Endothelial cell of umbilical vein (primary cell): Measurements from ENCODE around the gene CEBPB. TPM values are rescaled to one million over a fixed set of nuclear protein-coding genes. Genes with fewer than 3 reads are reported as not detected.
A peak's percentile ranks its signal among the peaks of the same experiment; 100 is the strongest.

ENCODE experiments used
- BruUV-seq: library from RNA; stranded (reverse); fragments of 400-500 nt; replicated peaks from 2 replicates; lab custom pipeline; 2021; lab: Mats Ljungman, UMichigan
- CTCF ChIA-PET: fragments of 300-600, 350-600 bp; sonication (Branson Sonifier 250); formaldehyde crosslinking; loops from one replicate; lab custom pipeline; 2021; ENCODE audit warnings: antibody characterized with exemption, inconsistent platforms; lab: Charles Lee
- POLR2A ChIA-PET: fragments of 300-600, 350-600 bp; sonication (Branson Sonifier 250); formaldehyde crosslinking; loops from one replicate; lab custom pipeline; 2021; ENCODE audit warnings: antibody characterized with exemption, inconsistent platforms; lab: Charles Lee
- DNase-seq: peaks from one replicate; pipeline ENCODE4 v3.0.0-alpha.2; 2011; ENCODE audit warnings: low read depth, low spot score
- FAIRE-seq: peaks from 2 replicates; lab custom pipeline; 2011; peaks lifted over from hg19 to GRCh38; lab: Jason Lieb, UNC
- H2AFZ ChIP-seq: 2 replicates; pipeline ENCODE4 v1.6.0; 2012; ENCODE audit warnings: low read depth, low read length, control low read depth, inconsistent platforms
- H3K27ac ChIP-seq: 2 replicates; pipeline ENCODE4 v1.5.1; 2011; ENCODE audit warnings: low read depth, mild to moderate bottlenecking, control low read depth, low read length, moderate library complexity; ENCODE audit not compliant: insufficient read depth
- H3K27me3 ChIP-seq, 2 experiments: 2 replicates each; pipeline versions ENCODE4 v1.6.0 to v1.6.1; 2011; ENCODE audit warnings: low read length in 2 of 2, mixed read lengths in 1 of 2; ENCODE audit not compliant: control insufficient read depth in 2 of 2, insufficient read depth in 2 of 2
- H3K36me3 ChIP-seq, 2 experiments: 2 replicates in 1 of 2; 3 replicates in 1 of 2; pipeline ENCODE4 v1.5.1; 2011; ENCODE audit warnings: low read length in 2 of 2, mild to moderate bottlenecking in 1 of 2, moderate library complexity in 1 of 2; ENCODE audit not compliant: control insufficient read depth in 2 of 2, insufficient read depth in 2 of 2; ENCODE audit errors: extremely low read depth in 1 of 2
- H3K4me1 ChIP-seq: 3 replicates; pipeline ENCODE4 v1.5.1; 2011; ENCODE audit warnings: mild to moderate bottlenecking, low read length; ENCODE audit not compliant: control insufficient read depth, insufficient read depth; ENCODE audit errors: extremely low read depth
- H3K4me2 ChIP-seq: 2 replicates; pipeline ENCODE4 v1.6.1; 2011; ENCODE audit warnings: low read length, control low read depth, mixed read lengths; ENCODE audit not compliant: insufficient read depth
- H3K4me3 ChIP-seq, 3 experiments: fragments of 200-600 bp in 1 of 3; sonication (generic), shearing (Covaris generic) in 1 of 3; replicated peaks in 1 of 3; 2 replicates each; pipeline ENCODE4 v1.5.1; 2011 to 2016; ENCODE audit warnings: control low read depth in 3 of 3, low read length in 3 of 3, mild to moderate bottlenecking in 2 of 3, inconsistent platforms in 1 of 3, low read depth in 1 of 3, moderate library complexity in 1 of 3; ENCODE audit not compliant: insufficient read depth in 1 of 3
- H3K79me2 ChIP-seq: 2 replicates; pipeline ENCODE4 v1.6.0; 2012; ENCODE audit warnings: low read length, inconsistent platforms; ENCODE audit not compliant: control insufficient read depth, insufficient read depth
- H3K9ac ChIP-seq: replicated peaks from 2 replicates; pipeline ENCODE3; 2011; ENCODE audit warnings: low read length, control low read depth; ENCODE audit not compliant: insufficient read depth; ENCODE audit errors: extremely low read depth
- H3K9me1 ChIP-seq: replicated peaks from 3 replicates; pipeline ENCODE4 v1.6.0; 2011; ENCODE audit warnings: mild to moderate bottlenecking, low read length; ENCODE audit not compliant: control insufficient read depth, insufficient read depth; ENCODE audit errors: extremely low read depth
- H3K9me3 ChIP-seq: replicated peaks from 2 replicates; pipeline ENCODE4 v1.5.1; 2012; ENCODE audit warnings: low read length, inconsistent platforms; ENCODE audit not compliant: control insufficient read depth, insufficient read depth
- H4K20me1 ChIP-seq: replicated peaks from 2 replicates; pipeline ENCODE3; 2011; ENCODE audit warnings: mild to moderate bottlenecking, low read length; ENCODE audit not compliant: control insufficient read depth, insufficient read depth; ENCODE audit errors: extremely low read depth
- EZH2 ChIP-seq: IDR thresholded peaks from 2 replicates; pipeline ENCODE4 v1.6.1; 2012; ENCODE audit warnings: borderline replicate concordance, low read depth, mild to moderate bottlenecking, moderate library complexity, low read length, inconsistent platforms; ENCODE audit not compliant: severe bottlenecking
- FOS ChIP-seq: IDR thresholded peaks from 2 replicates; pipeline ENCODE4 v1.6.1; 2011; ENCODE audit warnings: mild to moderate bottlenecking, low read length, moderate library complexity, borderline replicate concordance; ENCODE audit not compliant: insufficient read depth
- GATA2 ChIP-seq: IDR thresholded peaks from 2 replicates; pipeline ENCODE4 v1.7.0; 2011; ENCODE audit warnings: low read depth, mild to moderate bottlenecking, moderate library complexity, mixed read lengths, low read length; ENCODE audit not compliant: insufficient read length, insufficient read depth
- JUN ChIP-seq: IDR thresholded peaks from 2 replicates; pipeline ENCODE4 v1.6.1; 2011; ENCODE audit warnings: borderline replicate concordance, low read depth; ENCODE audit not compliant: insufficient read length, insufficient read depth
- MYC ChIP-seq: IDR thresholded peaks from one replicate; pipeline ENCODE4 v1.6.1; 2011; ENCODE audit warnings: mild to moderate bottlenecking, low read depth, low read length
- POLR2A ChIP-seq: IDR thresholded peaks from 2 replicates; pipeline ENCODE4 v1.6.1; 2012; ENCODE audit warnings: low read depth, mild to moderate bottlenecking, control low read depth, low read length
- POLR2AphosphoS5 ChIP-seq: IDR thresholded peaks from 2 replicates; pipeline ENCODE4 v1.6.1; 2012; ENCODE audit warnings: low read depth, mild to moderate bottlenecking, control low read depth, low read length, moderate library complexity; ENCODE audit not compliant: insufficient read depth
- dilution Hi-C: fragments of 300-500 bp; cut with MboI; formaldehyde crosslinking; loops from one replicate; pipeline ENCODE4 v1.15.0; 2019; ENCODE audit warnings: low sequenced_read_pairs; ENCODE audit not compliant: extremely low pct_ligation_motif_present
- intact Hi-C: fragments of 100-400 bp; cut with micrococcal nuclease; formaldehyde crosslinking; loops from one replicate; pipeline ENCODE4 v1.10.0; 2022
- polyA plus RNA-seq, 4 experiments: library from polyadenylated mRNA; depleted of rRNA in 3 of 4; stranded (reverse) in 3 of 4; unstranded in 1 of 4; fragments of >200 nt; gene quantifications; 2 replicates each; pipeline versions ENCODE4 v1.2.1 to v1.2.3, GENCODE V29; 2011 to 2012; ENCODE audit warnings: missing spikeins in 1 of 4
- total RNA-seq: library from RNA; stranded (reverse); gene quantifications from 2 replicates; pipeline ENCODE4 v1.2.3, GENCODE V29; 2021
- TF ChIP-seq, protein P1 (sequence below): IDR thresholded peaks from 2 replicates; pipeline ENCODE4 v1.6.1; 2011; ENCODE audit not compliant: insufficient read depth, insufficient read length
- TF ChIP-seq, protein P2 (sequence below), 2 donors: IDR thresholded peaks; 1 replicate in 1 of 2; 2 replicates in 1 of 2; pipeline ENCODE4 v1.5.1; 2011; ENCODE audit warnings: low read length in 2 of 2, mild to moderate bottlenecking in 2 of 2, moderate library complexity in 2 of 2, control low read depth in 1 of 2, inconsistent platforms in 1 of 2, low read depth in 1 of 2; ENCODE audit not compliant: insufficient read depth in 1 of 2; ENCODE audit errors: extremely low read depth in 1 of 2

CEBPB gene
- total and polyA plus RNA-seq, 2 donors (not counting 3 experiments of a cell fraction or from before 2014, with no cell fraction given), result 3.7 to 11.4 TPM

DNA sequence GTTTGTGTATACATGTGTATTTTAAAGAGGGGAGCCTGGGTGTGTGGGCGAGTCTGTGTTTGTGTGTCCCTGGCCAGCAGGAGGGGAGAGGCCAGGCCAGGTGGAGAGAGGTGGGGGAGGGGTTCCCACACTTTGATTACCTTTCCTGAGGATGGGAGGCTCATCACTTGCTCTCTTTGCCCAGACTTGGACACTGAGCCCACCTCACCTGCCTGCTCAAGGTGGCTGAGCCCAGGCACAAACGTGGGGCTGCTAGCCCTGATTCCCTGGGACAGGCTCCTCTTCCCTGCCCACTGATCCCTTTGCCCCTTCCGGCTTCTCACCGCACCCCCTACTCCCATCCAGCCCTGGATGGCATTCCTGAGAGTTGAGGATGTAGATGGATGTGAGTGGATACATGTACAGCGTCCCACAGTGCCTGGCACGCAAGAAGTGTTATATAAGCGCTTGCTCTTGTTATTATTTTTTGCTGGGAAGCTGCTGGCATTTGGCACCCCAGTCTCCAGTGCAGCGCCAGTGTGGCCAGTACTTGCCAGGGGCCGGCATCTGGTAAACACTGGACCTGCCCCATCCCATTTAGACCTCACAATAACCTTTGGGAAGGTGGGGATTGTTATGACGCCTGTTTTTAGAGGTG is 2.7 kb downstream of the CEBPB start:
- no peak for FAIRE-seq
- peak overlapping the region in 2 of 3 experiments; percentile 60 to 73 for H3K4me3 ChIP-seq
- H3K9me1 ChIP-seq, result no peaks in the 10 kb centered on the region
- TF ChIP-seq FOS (no peak), POLR2A (no peak), POLR2AphosphoS5 (no peak), EZH2 (no peak), JUN (no peak), MYC (no peak), GATA2 (no peak)
- TF ChIP-seq, protein P1, sequence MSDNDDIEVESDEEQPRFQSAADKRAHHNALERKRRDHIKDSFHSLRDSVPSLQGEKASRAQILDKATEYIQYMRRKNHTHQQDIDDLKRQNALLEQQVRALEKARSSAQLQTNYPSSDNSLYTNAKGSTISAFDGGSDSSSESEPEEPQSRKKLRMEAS, result no peak
- TF ChIP-seq, protein P2, sequence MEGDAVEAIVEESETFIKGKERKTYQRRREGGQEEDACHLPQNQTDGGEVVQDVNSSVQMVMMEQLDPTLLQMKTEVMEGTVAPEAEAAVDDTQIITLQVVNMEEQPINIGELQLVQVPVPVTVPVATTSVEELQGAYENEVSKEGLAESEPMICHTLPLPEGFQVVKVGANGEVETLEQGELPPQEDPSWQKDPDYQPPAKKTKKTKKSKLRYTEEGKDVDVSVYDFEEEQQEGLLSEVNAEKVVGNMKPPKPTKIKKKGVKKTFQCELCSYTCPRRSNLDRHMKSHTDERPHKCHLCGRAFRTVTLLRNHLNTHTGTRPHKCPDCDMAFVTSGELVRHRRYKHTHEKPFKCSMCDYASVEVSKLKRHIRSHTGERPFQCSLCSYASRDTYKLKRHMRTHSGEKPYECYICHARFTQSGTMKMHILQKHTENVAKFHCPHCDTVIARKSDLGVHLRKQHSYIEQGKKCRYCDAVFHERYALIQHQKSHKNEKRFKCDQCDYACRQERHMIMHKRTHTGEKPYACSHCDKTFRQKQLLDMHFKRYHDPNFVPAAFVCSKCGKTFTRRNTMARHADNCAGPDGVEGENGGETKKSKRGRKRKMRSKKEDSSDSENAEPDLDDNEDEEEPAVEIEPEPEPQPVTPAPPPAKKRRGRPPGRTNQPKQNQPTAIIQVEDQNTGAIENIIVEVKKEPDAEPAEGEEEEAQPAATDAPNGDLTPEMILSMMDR (IDR thresholded peaks at IDR 0.05; ENCODE audit: extremely low read depth in 1 of 2, insufficient read depth in 1 of 2, low read depth in 1 of 2, low read length in 2 of 2), result no peak
- no peaks in the 10 kb centered on the region for H4K20me1 ChIP-seq
- no TSS peak for BruUV-seq
- H3K9me3 ChIP-seq, result no peaks in the 10 kb centered on the region
- H3K79me2 ChIP-seq, result peaks cover 11% of the 10 kb centered on the region
- POLR2A ChIA-PET, result no interaction called here
- peak overlapping the region; percentile 64 for H3K27ac ChIP-seq
- DNase-seq, result no peak
- CTCF ChIA-PET, result no interaction called here
- peak overlapping the region; percentile 82 for H3K9ac ChIP-seq
- intact Hi-C loops (loop anchor here (2.0 kb wide), 1 partner anchor 115 kb away; no protein-coding TSS in a partner anchor), dilution Hi-C loops (no loop called here)
- peak overlapping the region; percentile 80 for H3K4me2 ChIP-seq
- H3K36me3 ChIP-seq, result no peaks in the 10 kb centered on the region
- H2AFZ ChIP-seq, result no peak overlapping the region
- H3K27me3 ChIP-seq, result no peaks in the 10 kb centered on the region
- peaks cover 12% of the 10 kb centered on the region for H3K4me1 ChIP-seq
